GM23338 (cell line): Measurements from ENCODE around the gene CYBC1. TPM values are rescaled to one million over a fixed set of nuclear protein-coding genes. Genes with fewer than 3 reads are reported as not detected.

Source experiments
- ATAC-seq: fragments of 200-7000 bp; cut with Tn5 transposase; 3 replicates; pipeline ENCODE4 v1.9.1; 2020
- DNase-seq: peaks from one replicate; pipeline ENCODE4 v3.0.0-alpha.2; 2015; ENCODE audit warnings: low spot score
- H2AFZ ChIP-seq: fragments of 200-600 bp; sonication (generic); 2 replicates; pipeline ENCODE4 v1.8.0; 2016; ENCODE audit warnings: antibody characterized with exemption, mild to moderate bottlenecking, moderate library complexity
- H3F3A ChIP-seq: fragments of 200-600 bp; sonication (generic); replicated peaks from 2 replicates; pipeline ENCODE4 v1.8.0; 2017; ENCODE audit warnings: antibody characterized with exemption, mixed run types, low read depth
- H3K27ac ChIP-seq: fragments of 200-600 bp; sonication (generic); 2 replicates; pipeline ENCODE4 v1.6.1; 2016; ENCODE audit warnings: low read depth
- H3K27me3 ChIP-seq: fragments of 200-600 bp; sonication (generic); 2 replicates; pipeline ENCODE4 v1.8.0; 2016; ENCODE audit warnings: mild to moderate bottlenecking, mixed run types, moderate library complexity; ENCODE audit not compliant: insufficient read depth
- H3K36me3 ChIP-seq: fragments of 200-600 bp; sonication (generic); 2 replicates; pipeline ENCODE4 v1.8.0; 2016; ENCODE audit warnings: mild to moderate bottlenecking; ENCODE audit not compliant: insufficient read depth
- H3K4me1 ChIP-seq: fragments of 200-600 bp; sonication (generic); 2 replicates; pipeline ENCODE4 v1.8.0; 2016; ENCODE audit warnings: mild to moderate bottlenecking, moderate library complexity; ENCODE audit not compliant: insufficient read depth
- H3K4me2 ChIP-seq: fragments of 200-600 bp; sonication (generic); 2 replicates; pipeline ENCODE4 v1.7.1; 2017; ENCODE audit warnings: mixed run types
- H3K4me3 ChIP-seq: fragments of 200-600 bp; sonication (generic); 2 replicates; pipeline ENCODE4 v1.6.1; 2016; ENCODE audit warnings: mixed run types
- H3K79me2 ChIP-seq: fragments of 200-600 bp; sonication (generic); replicated peaks from 2 replicates; pipeline ENCODE4 v1.8.0; 2017; ENCODE audit warnings: mild to moderate bottlenecking; ENCODE audit not compliant: insufficient read depth
- H3K9me2 ChIP-seq: fragments of 200-600 bp; sonication (generic); 2 replicates; pipeline ENCODE4 v1.8.0; 2017; ENCODE audit not compliant: insufficient read depth
- H4K20me1 ChIP-seq: fragments of 200-600 bp; sonication (generic); replicated peaks from 2 replicates; pipeline ENCODE4 v1.8.0; 2017; ENCODE audit warnings: mild to moderate bottlenecking; ENCODE audit not compliant: insufficient read depth
- H3K27ac Mint-ChIP-seq: 2 replicates; pipeline ENCODE4 v1.8.0; 2020; ENCODE audit warnings: inconsistent platforms, mild to moderate bottlenecking, moderate library complexity, mixed read lengths
- H3K27me3 Mint-ChIP-seq: 3 replicates; pipeline ENCODE4 v1.8.0; 2022; ENCODE audit warnings: low read depth, mild to moderate bottlenecking, moderate library complexity, mixed read lengths, inconsistent platforms; ENCODE audit not compliant: insufficient read depth, poor library complexity
- H3K36me3 Mint-ChIP-seq: 3 replicates; pipeline ENCODE4 v1.8.0; 2021; ENCODE audit warnings: low read depth, mild to moderate bottlenecking, inconsistent platforms, moderate library complexity, mixed read lengths
- H3K4me1 Mint-ChIP-seq: 3 replicates; pipeline ENCODE4 v1.8.0; 2020; ENCODE audit warnings: mild to moderate bottlenecking, inconsistent platforms, mixed read lengths
- H3K4me3 Mint-ChIP-seq: 3 replicates; pipeline ENCODE4 v1.8.0; 2021; ENCODE audit warnings: moderate library complexity, mild to moderate bottlenecking, inconsistent platforms, mixed read lengths
- H3K9me3 Mint-ChIP-seq: 3 replicates; pipeline ENCODE4 v1.8.0; 2020; ENCODE audit warnings: moderate library complexity, mild to moderate bottlenecking, inconsistent platforms, mixed read lengths
- REST ChIP-seq: IDR thresholded peaks from one replicate; pipeline ENCODE4 v1.6.1; 2018; ENCODE audit warnings: antibody characterized with exemption; ENCODE audit not compliant: unreplicated experiment
- ZNF331 ChIP-seq: fragments of 250-450 bp; sonication (Bioruptor Pico); IDR thresholded peaks from 2 replicates; pipeline ENCODE4 v1.5.0; 2020; ENCODE audit warnings: low read depth, mild to moderate bottlenecking, moderate library complexity
- polyA plus RNA-seq: library from polyadenylated mRNA; unstranded; fragments of >200 nt; fragmentation: Nextera tagmentation; extraction: Ambion mirVana; gene quantifications from 2 replicates; pipeline ENCODE4 v1.2.1, GENCODE V29; 2016
- total RNA-seq: library from RNA; depleted of rRNA; stranded (reverse); fragments of >200 nt; shearing (Covaris generic); gene quantifications from 2 replicates; pipeline ENCODE4 v1.2.3, GENCODE V29; 2014

Gene CYBC1
- total and polyA plus RNA-seq, 2 experiments from 2014 or later: 24.7 to 72.4 TPM

DNA sequence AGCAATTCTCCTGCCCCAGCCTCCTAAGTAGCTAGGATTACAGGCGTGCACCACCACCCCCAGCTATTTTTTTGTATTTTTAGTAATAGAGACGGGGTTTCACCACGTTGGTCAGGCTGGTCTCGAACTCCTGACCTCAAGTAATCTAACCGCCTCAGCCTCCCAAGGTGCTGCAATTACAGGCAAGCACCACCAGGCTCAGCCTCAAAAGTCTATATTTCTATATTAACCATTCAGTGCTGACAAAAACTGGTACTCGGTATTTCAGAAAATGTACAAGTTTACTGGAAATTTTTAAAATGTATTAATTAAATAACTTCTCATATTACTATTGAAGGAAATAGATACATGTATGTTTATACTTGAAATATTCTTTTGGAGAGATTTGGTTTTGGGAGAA, 33.8 kb downstream of the CYBC1 start:
- peaks cover 9% of the 10 kb centered on the region for H3K27me3 Mint-ChIP-seq
- H3K9me3 Mint-ChIP-seq: peaks cover 11% of the 10 kb centered on the region
- Histone ChIP-seq H4K20me1 (peaks cover 8% of the 10 kb centered on the region), H3K79me2 (no peaks in the 10 kb centered on the region), H3K27ac (no peak overlapping the region), H3K9me2 (no peaks in the 10 kb centered on the region), H3K4me1 (peaks cover 19% of the 10 kb centered on the region), H3K36me3 (no peaks in the 10 kb centered on the region), H3K4me3 (no peak overlapping the region), H2AFZ (no peak overlapping the region), H3F3A (no peaks in the 10 kb centered on the region; the same call in none of the 2 replicates), H3K27me3 (no peaks in the 10 kb centered on the region), H3K4me2 (no peak overlapping the region)
- H3K36me3 Mint-ChIP-seq: peaks cover 22% of the 10 kb centered on the region
- no peak overlapping the region for H3K4me3 Mint-ChIP-seq
- peaks cover 13% of the 10 kb centered on the region for H3K4me1 Mint-ChIP-seq
- no peak overlapping the region for H3K27ac Mint-ChIP-seq
- TF ChIP-seq ZNF331 (CRISPR knock-in tag) (no peak), REST (no peak)
- no peak for DNase-seq
- no peak for ATAC-seq

DNA sequence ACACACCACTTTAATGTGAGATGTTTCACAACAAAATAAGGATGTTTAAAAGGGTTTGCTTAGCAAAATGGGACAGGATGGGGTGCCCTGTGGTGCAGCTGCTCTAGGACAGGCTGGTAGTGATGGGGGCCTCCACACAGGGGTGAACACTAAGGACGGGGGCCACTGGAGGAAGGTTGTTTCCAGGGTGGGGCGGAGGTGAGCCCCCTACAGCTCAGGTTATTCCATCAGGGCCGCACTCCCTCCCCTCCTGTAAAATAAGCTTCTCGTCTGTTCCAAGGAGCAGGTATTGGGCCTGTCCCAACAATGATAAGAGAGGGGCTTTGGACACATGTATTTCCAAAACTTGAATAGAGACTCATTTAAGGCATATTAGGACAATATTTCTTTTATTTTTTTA, 34.3 kb downstream of the CYBC1 start:
- Histone ChIP-seq H2AFZ (no peak overlapping the region), H4K20me1 (peaks cover 8% of the 10 kb centered on the region), H3K79me2 (no peaks in the 10 kb centered on the region), H3K36me3 (no peaks in the 10 kb centered on the region), H3K9me2 (no peaks in the 10 kb centered on the region), H3K27me3 (no peaks in the 10 kb centered on the region), H3K4me1 (peaks cover 19% of the 10 kb centered on the region), H3K27ac (no peak overlapping the region), H3K4me3 (no peak overlapping the region), H3F3A (no peaks in the 10 kb centered on the region; the same call in none of the 2 replicates), H3K4me2 (no peak overlapping the region)
- Mint-ChIP-seq H3K4me3 (no peak overlapping the region), H3K27me3 (peaks cover 8% of the 10 kb centered on the region), H3K9me3 (peaks cover 6% of the 10 kb centered on the region; the same call in 2 of the 3 replicates), H3K27ac (no peak overlapping the region), H3K4me1 (peaks cover 13% of the 10 kb centered on the region), H3K36me3 (peaks cover 17% of the 10 kb centered on the region)
- DNase-seq (no peak), ATAC-seq (no peak)
- no peak for TF ChIP-seq REST
